ENCODE results near the gene WNK1.
A peak's percentile ranks its signal among the peaks of the same experiment; 100 is the strongest.

WNK1 gene

GRCh38 chr12:915090-915489 lies 162.7 kb downstream of the WNK1 start:
- Histone ChIP-seq H3K79me1 (ENCODE audit: low read depth, low read length) (peaks cover 1% of the 10 kb centered on the region), H3K9me3 (replicated peaks in 1 of 2; ENCODE audit: control insufficient read depth in 2 of 2, insufficient read depth in 1 of 2, low read depth in 1 of 2, low read length in 2 of 2) (peaks cover 0 to 2% of the 10 kb centered on the region in 2 donors), H2BK15ac (ENCODE audit: low read length) (no peak overlapping the region), H2AFZ (ENCODE audit: low read length) (no peak overlapping the region), H3K4me1 (ENCODE audit: control insufficient read depth in 2 of 2, insufficient read depth in 1 of 2, low read depth in 1 of 2, low read length in 2 of 2) (no peaks in the 10 kb centered on the region), H3K4me3 (ENCODE audit: low read length in 2 of 2) (no peak overlapping the region), H2BK120ac (ENCODE audit: low read depth, low read length) (no peak overlapping the region), H2BK5ac (ENCODE audit: low read length) (no peak overlapping the region), H3K4ac (ENCODE audit: low read length) (no peak overlapping the region), H3K23ac (ENCODE audit: low read depth, low read length, poor library complexity) (no peak overlapping the region), H3K9ac (ENCODE audit: low read depth, low read length, poor library complexity) (no peak overlapping the region), H3K4me2 (ENCODE audit: insufficient read depth, low read length, poor library complexity, severe bottlenecking) (no peak overlapping the region), H3K27me3 (ENCODE audit: control insufficient read depth in 3 of 3, insufficient read depth in 3 of 3, low read depth in 1 of 3, low read length in 3 of 3) (no peaks in the 10 kb centered on the region), H2AK5ac (ENCODE audit: low read depth, low read length) (no peak overlapping the region), H3K14ac (ENCODE audit: low read length) (no peak overlapping the region), H3K36me3 (replicated peaks in 1 of 2; ENCODE audit: control insufficient read depth in 2 of 2, insufficient read depth in 2 of 2, low read length in 2 of 2) (peaks cover 40 to 93% of the 10 kb centered on the region in 2 donors), H3K27ac (replicated peaks; ENCODE audit: low read length) (no peak overlapping the region), H2BK12ac (ENCODE audit: low read length) (no peak overlapping the region), H3K18ac (ENCODE audit: low read length) (no peak overlapping the region), H4K8ac (ENCODE audit: low read depth, low read length) (no peak overlapping the region), H4K91ac (ENCODE audit: low read depth, low read length, poor library complexity) (no peak overlapping the region)
- no peak for DNase-seq (ENCODE audit: low spot score)
- WGBS, 2 donors (ENCODE audit: extremely low coverage in 2 of 2, insufficient read length in 2 of 2, insufficient replicate concordance in 1 of 2) = no CpG with 5 or more reads among the region's 5 CpGs

DNA sequence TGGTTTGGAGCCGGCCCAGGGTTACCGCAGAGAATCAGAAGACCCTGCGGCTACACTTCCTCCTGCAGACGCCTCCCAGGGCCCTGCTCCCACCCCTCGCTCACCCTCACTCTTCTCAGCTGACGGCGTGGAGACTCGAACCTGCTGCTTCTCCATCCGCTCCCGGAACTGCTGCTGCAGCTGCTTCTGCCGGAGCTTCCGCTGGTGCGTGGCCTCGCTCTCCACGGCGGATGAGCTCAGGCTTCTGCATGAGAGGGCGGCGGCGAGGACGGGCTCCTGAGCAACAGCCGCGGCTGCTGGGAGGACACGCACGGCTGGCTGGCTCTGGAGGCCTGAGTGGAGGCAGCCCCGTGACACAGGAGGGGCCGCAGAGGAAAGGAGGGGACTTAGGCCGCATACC lies 163.9 kb downstream of the WNK1 start:
- Histone ChIP-seq H2BK120ac (ENCODE audit: low read depth, low read length) (no peak overlapping the region), H2BK5ac (ENCODE audit: low read length) (no peak overlapping the region), H3K27ac (replicated peaks; ENCODE audit: low read length) (no peak overlapping the region), H2AFZ (ENCODE audit: low read length) (no peak overlapping the region), H3K9me3 (replicated peaks in 1 of 2; ENCODE audit: control insufficient read depth in 2 of 2, insufficient read depth in 1 of 2, low read depth in 1 of 2, low read length in 2 of 2) (peaks cover 0 to 2% of the 10 kb centered on the region in 2 donors), H4K91ac (ENCODE audit: low read depth, low read length, poor library complexity) (no peak overlapping the region), H3K18ac (ENCODE audit: low read length) (peak overlapping the region; percentile 25), H3K4me1 (ENCODE audit: control insufficient read depth in 2 of 2, insufficient read depth in 1 of 2, low read depth in 1 of 2, low read length in 2 of 2) (no peaks in the 10 kb centered on the region), H3K79me1 (ENCODE audit: low read depth, low read length) (peaks cover 1% of the 10 kb centered on the region), H3K4me2 (ENCODE audit: insufficient read depth, low read length, poor library complexity, severe bottlenecking) (no peak overlapping the region), H4K8ac (ENCODE audit: low read depth, low read length) (no peak overlapping the region), H2BK15ac (ENCODE audit: low read length) (no peak overlapping the region), H3K14ac (ENCODE audit: low read length) (no peak overlapping the region), H2BK12ac (ENCODE audit: low read length) (no peak overlapping the region), H3K36me3 (replicated peaks in 1 of 2; ENCODE audit: control insufficient read depth in 2 of 2, insufficient read depth in 2 of 2, low read length in 2 of 2) (peaks cover 39 to 90% of the 10 kb centered on the region in 2 donors), H3K23ac (ENCODE audit: low read depth, low read length, poor library complexity) (peak overlapping the region; percentile 46), H3K4me3 (ENCODE audit: low read length in 2 of 2) (no peak overlapping the region), H2AK5ac (ENCODE audit: low read depth, low read length) (no peak overlapping the region), H3K27me3 (ENCODE audit: control insufficient read depth in 3 of 3, insufficient read depth in 3 of 3, low read depth in 1 of 3, low read length in 3 of 3) (no peaks in the 10 kb centered on the region), H3K4ac (ENCODE audit: low read length) (no peak overlapping the region), H3K9ac (ENCODE audit: low read depth, low read length, poor library complexity) (no peak overlapping the region)
- no CpG with 5 or more reads among the region's 27 CpGs for WGBS, 2 donors (ENCODE audit: extremely low coverage in 2 of 2, insufficient read length in 2 of 2, insufficient replicate concordance in 1 of 2)
- DNase-seq (ENCODE audit: low spot score) = no peak

- Histone ChIP-seq H3K9me3 (replicated peaks in 1 of 2; ENCODE audit: control insufficient read depth in 2 of 2, insufficient read depth in 1 of 2, low read depth in 1 of 2, low read length in 2 of 2) (peaks cover 0 to 2% of the 10 kb centered on the region in 2 donors), H2BK5ac (ENCODE audit: low read length) (no peak overlapping the region), H3K79me1 (ENCODE audit: low read depth, low read length) (peaks cover 1% of the 10 kb centered on the region), H3K18ac (ENCODE audit: low read length) (no peak overlapping the region), H3K27me3 (ENCODE audit: control insufficient read depth in 3 of 3, insufficient read depth in 3 of 3, low read depth in 1 of 3, low read length in 3 of 3) (no peaks in the 10 kb centered on the region), H3K23ac (ENCODE audit: low read depth, low read length, poor library complexity) (no peak overlapping the region), H3K27ac (replicated peaks; ENCODE audit: low read length) (no peak overlapping the region), H3K9ac (ENCODE audit: low read depth, low read length, poor library complexity) (no peak overlapping the region), H3K4ac (ENCODE audit: low read length) (no peak overlapping the region), H2BK120ac (ENCODE audit: low read depth, low read length) (no peak overlapping the region), H3K4me2 (ENCODE audit: insufficient read depth, low read length, poor library complexity, severe bottlenecking) (no peak overlapping the region), H2BK12ac (ENCODE audit: low read length) (no peak overlapping the region), H2BK15ac (ENCODE audit: low read length) (no peak overlapping the region), H2AK5ac (ENCODE audit: low read depth, low read length) (no peak overlapping the region), H2AFZ (ENCODE audit: low read length) (no peak overlapping the region), H3K36me3 (replicated peaks in 1 of 2; ENCODE audit: control insufficient read depth in 2 of 2, insufficient read depth in 2 of 2, low read length in 2 of 2) (peaks cover 38 to 88% of the 10 kb centered on the region in 2 donors), H3K4me3 (ENCODE audit: low read length in 2 of 2) (no peak overlapping the region), H3K14ac (ENCODE audit: low read length) (no peak overlapping the region), H4K8ac (ENCODE audit: low read depth, low read length) (no peak overlapping the region), H3K4me1 (ENCODE audit: control insufficient read depth in 2 of 2, insufficient read depth in 1 of 2, low read depth in 1 of 2, low read length in 2 of 2) (no peaks in the 10 kb centered on the region), H4K91ac (ENCODE audit: low read depth, low read length, poor library complexity) (no peak overlapping the region)
- DNase-seq (ENCODE audit: low spot score) = no peak
- WGBS, 2 donors (ENCODE audit: extremely low coverage in 2 of 2, insufficient read length in 2 of 2, insufficient replicate concordance in 1 of 2) = no CpG with 5 or more reads among the region's 23 CpGs
These were observed 164.5 kb downstream of the WNK1 start for GRCh38 chr12:916712-917445.

DNA sequence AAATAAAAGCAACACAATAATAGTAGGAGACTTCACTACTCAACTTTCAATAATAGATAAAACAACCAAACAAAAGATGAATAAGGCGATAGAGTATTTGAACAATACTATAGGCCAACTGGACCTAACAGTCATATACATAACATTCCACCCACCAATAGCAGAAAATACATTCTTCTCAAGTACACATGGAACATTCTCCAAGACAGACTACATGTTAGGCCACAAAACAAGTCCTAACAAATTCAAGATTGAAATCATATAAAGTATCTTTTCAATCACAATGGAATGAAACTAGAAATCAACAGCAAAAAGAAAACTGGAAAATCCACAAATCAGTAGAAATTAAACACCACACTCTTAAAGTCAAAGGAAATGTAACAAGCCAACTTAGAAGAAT lies 168.3 kb downstream of the WNK1 start:
- no peak overlapping the region for H3K23ac ChIP-seq (ENCODE audit: low read depth, low read length, poor library complexity)
- H3K9me3 ChIP-seq (replicated peaks in 1 of 2; ENCODE audit: control insufficient read depth in 2 of 2, insufficient read depth in 1 of 2, low read depth in 1 of 2, low read length in 2 of 2) = peaks cover 0 to 2% of the 10 kb centered on the region in 2 donors
- H3K4me2 ChIP-seq (ENCODE audit: insufficient read depth, low read length, poor library complexity, severe bottlenecking) = no peak overlapping the region
- H3K4me1 ChIP-seq (ENCODE audit: control insufficient read depth in 2 of 2, insufficient read depth in 1 of 2, low read depth in 1 of 2, low read length in 2 of 2) = no peaks in the 10 kb centered on the region
- peaks cover 23 to 82% of the 10 kb centered on the region in 2 donors for H3K36me3 ChIP-seq (replicated peaks in 1 of 2; ENCODE audit: control insufficient read depth in 2 of 2, insufficient read depth in 2 of 2, low read length in 2 of 2)
- H3K14ac ChIP-seq (ENCODE audit: low read length) = no peak overlapping the region
- no peak overlapping the region for H4K91ac ChIP-seq (ENCODE audit: low read depth, low read length, poor library complexity)
- H2AK5ac ChIP-seq (ENCODE audit: low read depth, low read length) = no peak overlapping the region
- no peak overlapping the region for H3K4me3 ChIP-seq (ENCODE audit: low read length in 2 of 2)
- no peak overlapping the region for H2AFZ ChIP-seq (ENCODE audit: low read length)
- H2BK12ac ChIP-seq (ENCODE audit: low read length) = no peak overlapping the region
- no peak for DNase-seq (ENCODE audit: low spot score)
- no peak overlapping the region for H2BK15ac ChIP-seq (ENCODE audit: low read length)
- H2BK5ac ChIP-seq (ENCODE audit: low read length) = no peak overlapping the region
- no peak overlapping the region for H4K8ac ChIP-seq (ENCODE audit: low read depth, low read length)
- no peak overlapping the region for H3K27ac ChIP-seq (replicated peaks; ENCODE audit: low read length)
- no peak overlapping the region for H3K9ac ChIP-seq (ENCODE audit: low read depth, low read length, poor library complexity)
- H3K18ac ChIP-seq (ENCODE audit: low read length) = no peak overlapping the region
- H3K27me3 ChIP-seq (ENCODE audit: control insufficient read depth in 3 of 3, insufficient read depth in 3 of 3, low read depth in 1 of 3, low read length in 3 of 3) = no peaks in the 10 kb centered on the region
- peaks cover 1% of the 10 kb centered on the region for H3K79me1 ChIP-seq (ENCODE audit: low read depth, low read length)
- no CpG with 5 or more reads among the region's 1 CpG for WGBS, 2 donors (ENCODE audit: extremely low coverage in 2 of 2, insufficient read length in 2 of 2, insufficient replicate concordance in 1 of 2)
- no peak overlapping the region for H3K4ac ChIP-seq (ENCODE audit: low read length)
- H2BK120ac ChIP-seq (ENCODE audit: low read depth, low read length) = no peak overlapping the region
